ENCODE results near the gene IRF2BP2. TPM values are rescaled to one million over a fixed set of nuclear protein-coding genes. Genes with fewer than 3 reads are reported as not detected.

Gene IRF2BP2
- total and polyA plus RNA-seq, 2 of the 13 experiments (the other 11 are each of a cell fraction or from before 2014, with no cell fraction given), result 140 to 147 TPM

- no peak; the same call in 1 of the 2 replicates for TF ChIP-seq ZGPAT (CRISPR knock-in tag; IDR thresholded peaks at IDR 0.05)
- TF ChIP-seq HNRNPL (IDR thresholded peaks at IDR 0.05; ENCODE audit: low read depth, low read length), result peak; percentile 88
- TF ChIP-seq ZNF703 (CRISPR knock-in tag; IDR thresholded peaks at IDR 0.05; ENCODE audit: borderline replicate concordance), result no peak
- no peak for TF ChIP-seq ZNF761 (CRISPR knock-in tag; conservative IDR thresholded peaks at IDR 0.05)
- TF ChIP-seq HMG20A (CRISPR knock-in tag; IDR thresholded peaks at IDR 0.05; ENCODE audit: borderline replicate concordance), result peak; percentile 11; the same call in 1 of the 2 replicates
- TF ChIP-seq TBX3 (IDR thresholded peaks at IDR 0.05; ENCODE audit: borderline replicate concordance), result peak; percentile 54; the same call in 1 of the 2 replicates
- peak; percentile 10 for TF ChIP-seq AGO1 (IDR thresholded peaks at IDR 0.05; ENCODE audit: low read depth, low read length, poor library complexity, severe bottlenecking)
- TF ChIP-seq ZMYM2 (CRISPR knock-in tag; IDR thresholded peaks at IDR 0.05), result no peak
- TF ChIP-seq ZNF430 (CRISPR knock-in tag; IDR thresholded peaks at IDR 0.05), result no peak
- no peak for TF ChIP-seq ZBTB49 (CRISPR knock-in tag; IDR thresholded peaks at IDR 0.05; ENCODE audit: borderline replicate concordance)
- TF ChIP-seq ZNF20 (CRISPR knock-in tag; IDR thresholded peaks at IDR 0.05), result 0 out of 2 replicates have a peak, but pooled peaks have one; percentile 24
- no peak for TF ChIP-seq ZNF17 (CRISPR knock-in tag; IDR thresholded peaks at IDR 0.05)
- TF ChIP-seq GATAD2A (CRISPR knock-in tag; IDR thresholded peaks at IDR 0.05), result peak; percentile 40
- TF ChIP-seq ZBTB39 (CRISPR knock-in tag; IDR thresholded peaks at IDR 0.05), result no peak
- no peak for TF ChIP-seq ZNF337 (CRISPR knock-in tag; IDR thresholded peaks at IDR 0.05; ENCODE audit: borderline replicate concordance, low read depth)
- TF ChIP-seq ZNF414 (CRISPR knock-in tag; IDR thresholded peaks at IDR 0.05), result no peak
- no peak for TF ChIP-seq ATF1 (CRISPR knock-in tag; IDR thresholded peaks at IDR 0.05)
- TF ChIP-seq ZNF326 (CRISPR knock-in tag; IDR thresholded peaks at IDR 0.05; ENCODE audit: borderline replicate concordance), result no peak
- 0 out of 2 replicates have a peak, but pooled peaks have one; percentile 12 for TF ChIP-seq CSRNP1 (CRISPR knock-in tag; IDR thresholded peaks at IDR 0.05)
- TF ChIP-seq POGZ (CRISPR knock-in tag; IDR thresholded peaks at IDR 0.05), result no peak
Observed at GRCh38 chr1:234611225-234611846, 1.4 kb upstream of the IRF2BP2 start (continued).

Data from HepG2 (cell line).